GM18519 (cell line): ENCODE measurements around the gene PLIN4.

Experiments
- ATAC-seq: cut with Tn5 transposase; IDR thresholded peaks from one replicate; pipeline ENCODE4 v1.9.1; 2021; ENCODE audit warnings: mild to moderate bottlenecking, moderate library complexity; ENCODE audit not compliant: unreplicated experiment, low FRiP score

PLIN4 gene

DNA sequence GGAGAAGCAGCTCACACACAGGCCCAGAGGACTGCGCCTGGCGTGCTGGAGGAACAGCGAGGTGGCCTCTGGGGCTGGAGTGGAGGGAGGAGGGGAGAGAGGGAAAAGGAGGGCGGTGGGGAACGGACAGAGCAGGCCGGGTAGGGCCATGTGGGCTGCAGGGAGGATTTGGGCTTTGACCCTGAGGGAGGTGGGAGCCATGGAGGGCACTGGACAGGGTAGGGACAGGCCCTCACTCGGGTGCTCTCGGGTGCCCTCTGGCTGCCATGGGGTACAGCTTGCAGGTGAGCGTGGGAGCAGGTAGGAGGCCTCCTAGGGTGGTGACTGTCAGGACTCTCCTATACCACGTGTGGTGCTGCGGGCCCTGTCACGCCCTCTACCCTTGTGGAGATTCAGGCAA lies 22.8 kb downstream of the PLIN4 start:
- no peak for ATAC-seq

DNA sequence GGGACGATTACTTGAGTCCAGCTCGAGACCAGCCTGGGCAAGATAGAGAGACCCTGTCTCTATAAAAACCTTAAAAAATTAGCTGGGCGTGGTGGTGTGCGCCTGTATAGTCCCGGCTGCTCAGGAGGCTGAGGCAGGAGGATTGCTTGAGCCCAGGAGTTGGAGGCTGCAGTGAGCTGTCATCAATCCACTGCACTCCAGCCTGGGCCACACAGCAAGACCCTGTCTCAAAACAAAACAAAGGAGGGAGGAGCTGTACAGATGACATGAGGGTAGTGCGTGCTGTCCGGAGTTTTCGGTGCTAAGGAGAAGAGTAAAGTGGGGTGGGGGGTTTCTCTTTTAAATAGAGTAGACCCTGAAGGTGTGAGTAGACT lies 23.6 kb downstream of the PLIN4 start:
- no peak for ATAC-seq

DNA sequence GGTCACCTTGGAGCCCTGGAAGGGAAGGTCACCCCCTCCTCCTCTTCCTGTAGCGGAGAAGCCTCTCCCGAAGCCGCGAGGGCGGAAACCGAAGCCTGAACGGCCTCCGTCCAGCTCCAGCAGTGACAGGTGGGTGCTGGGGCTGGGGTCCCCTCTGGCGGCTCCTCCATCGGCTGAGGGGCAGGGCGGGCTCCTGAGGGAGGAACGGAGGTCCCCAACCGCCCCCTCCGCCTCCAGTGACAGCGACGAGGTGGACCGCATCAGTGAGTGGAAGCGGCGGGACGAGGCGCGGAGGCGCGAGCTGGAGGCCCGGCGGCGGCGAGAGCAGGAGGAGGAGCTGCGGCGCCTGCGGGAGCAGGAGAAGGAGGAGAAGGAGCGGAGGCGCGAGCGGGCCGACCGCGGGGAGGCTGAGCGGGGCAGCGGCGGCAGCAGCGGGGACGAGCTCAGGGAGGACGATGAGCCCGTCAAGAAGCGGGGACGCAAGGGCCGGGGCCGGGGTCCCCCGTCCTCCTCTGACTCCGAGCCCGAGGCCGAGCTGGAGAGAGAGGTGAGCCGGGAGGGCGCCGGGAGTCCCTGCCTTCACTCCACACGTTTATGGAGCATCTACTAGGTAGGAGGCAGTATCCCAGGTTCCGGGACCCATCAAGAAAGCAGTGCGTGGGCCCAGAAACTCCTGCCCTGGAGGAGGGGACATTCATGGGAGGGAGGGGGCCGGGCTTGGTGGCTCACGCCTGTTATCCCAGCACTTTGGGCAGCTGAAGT lies 24.2 kb downstream of the PLIN4 start:
- ATAC-seq, result no peak

DNA sequence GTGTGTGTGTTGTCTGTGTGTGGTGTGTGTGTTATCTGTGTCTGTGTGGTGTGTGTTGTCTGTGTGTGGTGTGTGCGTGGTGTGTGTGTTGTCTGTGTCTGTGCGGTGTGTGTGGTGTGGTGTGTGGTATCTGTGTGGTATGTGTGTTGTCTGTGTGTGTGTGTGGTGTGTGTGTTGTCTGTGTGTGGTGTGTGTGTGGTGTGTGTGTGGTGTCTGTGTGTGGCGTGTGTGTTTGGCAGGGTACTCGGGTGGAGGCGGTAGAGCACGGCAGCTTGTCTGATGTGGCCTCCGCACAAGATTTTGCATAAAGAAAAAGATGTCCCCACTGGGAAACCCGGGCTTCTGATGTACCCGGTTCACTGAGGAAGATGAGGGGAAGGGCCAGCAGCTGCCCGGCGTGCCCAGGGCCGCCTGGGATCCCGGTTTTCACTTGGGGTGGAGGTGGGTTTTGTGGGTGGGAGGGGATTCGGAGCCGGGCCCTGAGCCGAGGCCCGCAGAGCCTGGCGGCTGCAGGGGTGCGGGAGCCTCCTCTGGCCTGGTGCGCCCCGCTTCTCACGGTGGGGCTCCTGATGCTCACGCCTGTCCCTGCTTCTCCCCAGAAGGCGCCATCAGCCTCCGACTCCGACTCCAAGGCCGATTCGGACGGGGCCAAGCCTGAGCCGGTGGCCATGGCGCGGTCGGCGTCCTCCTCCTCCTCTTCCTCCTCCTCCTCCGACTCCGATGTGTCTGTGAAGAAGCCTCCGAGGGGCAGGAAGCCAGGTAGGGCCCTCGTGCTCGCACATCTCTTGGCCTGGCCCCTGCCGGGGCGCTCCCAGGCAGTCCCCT lies 25.0 kb downstream of the PLIN4 start:
- ATAC-seq, result no peak

DNA sequence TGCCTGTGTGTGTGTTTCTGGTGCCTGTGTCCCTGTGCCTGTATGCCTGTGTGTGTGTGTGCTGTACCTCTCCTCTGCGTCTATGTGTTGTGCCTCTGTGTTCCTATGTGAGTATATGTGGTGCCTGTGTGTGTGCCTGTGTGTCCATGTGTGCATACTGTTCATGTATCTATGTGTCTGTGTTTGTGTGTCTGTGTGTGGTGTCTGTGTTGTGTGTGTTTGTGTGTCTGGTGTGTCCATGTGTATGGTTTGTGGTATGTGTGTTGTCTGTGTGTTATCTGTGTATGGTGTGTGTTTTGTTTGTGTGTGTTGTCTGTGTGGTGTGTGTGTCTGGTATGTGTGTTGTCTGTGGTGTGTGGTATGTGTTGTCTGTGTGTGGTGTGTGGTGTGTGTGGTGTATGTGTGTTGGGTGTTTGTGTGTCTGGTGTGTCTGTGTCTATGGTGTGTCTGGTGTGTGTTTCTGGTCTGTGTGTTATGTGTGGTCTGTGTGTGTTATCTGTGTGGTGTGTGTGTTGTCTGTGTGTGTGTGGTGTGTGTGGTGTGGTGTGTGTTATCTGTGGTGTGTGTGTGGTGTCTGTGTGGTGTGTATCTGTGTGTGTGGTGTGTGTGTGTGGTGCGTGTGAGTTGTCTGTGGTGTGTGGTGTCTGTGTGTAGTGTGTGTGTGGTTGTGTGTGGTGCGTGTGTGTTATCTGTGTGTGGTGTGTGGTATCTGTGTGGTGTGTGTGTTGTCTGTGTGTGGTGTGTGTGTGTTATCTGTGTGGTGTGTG lies 25.8 kb downstream of the PLIN4 start:
- no peak for ATAC-seq

DNA sequence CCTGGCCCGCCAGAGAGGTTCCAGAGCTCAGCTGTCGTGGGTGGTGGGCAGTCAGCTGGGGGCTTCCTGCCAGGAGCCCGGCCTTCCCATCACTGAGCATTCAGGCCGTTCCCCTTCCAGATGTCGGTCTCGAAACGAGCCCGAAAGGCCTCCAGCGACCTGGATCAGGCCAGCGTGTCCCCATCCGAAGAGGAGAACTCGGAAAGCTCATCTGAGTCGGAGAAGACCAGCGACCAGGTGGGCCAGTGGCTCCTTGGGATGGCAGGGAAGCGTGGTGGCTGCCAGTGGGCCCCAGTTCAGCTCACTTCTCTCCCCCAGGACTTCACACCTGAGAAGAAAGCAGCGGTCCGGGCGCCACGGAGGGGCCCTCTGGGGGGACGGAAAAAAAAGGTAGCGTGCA lies 26.8 kb downstream of the PLIN4 start:
- ATAC-seq, result no peak

DNA sequence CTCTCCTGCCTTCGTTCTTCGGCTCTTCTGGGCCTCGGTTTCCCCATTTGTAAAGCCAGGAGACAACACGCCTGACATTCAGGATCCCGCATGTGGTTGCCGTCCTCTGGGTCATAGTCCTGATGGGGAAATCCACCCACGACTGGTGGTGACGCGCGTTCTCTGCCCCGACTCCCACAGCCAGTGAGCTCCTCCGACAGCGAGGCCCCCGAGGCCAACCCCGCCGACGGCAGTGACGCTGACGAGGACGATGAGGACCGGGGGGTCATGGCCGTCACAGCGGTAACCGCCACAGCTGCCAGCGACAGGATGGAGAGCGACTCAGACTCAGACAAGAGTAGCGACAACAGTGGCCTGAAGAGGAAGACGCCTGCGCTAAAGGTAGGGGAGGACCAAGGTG lies 29.8 kb downstream of the PLIN4 start:
- ATAC-seq, result no peak

DNA sequence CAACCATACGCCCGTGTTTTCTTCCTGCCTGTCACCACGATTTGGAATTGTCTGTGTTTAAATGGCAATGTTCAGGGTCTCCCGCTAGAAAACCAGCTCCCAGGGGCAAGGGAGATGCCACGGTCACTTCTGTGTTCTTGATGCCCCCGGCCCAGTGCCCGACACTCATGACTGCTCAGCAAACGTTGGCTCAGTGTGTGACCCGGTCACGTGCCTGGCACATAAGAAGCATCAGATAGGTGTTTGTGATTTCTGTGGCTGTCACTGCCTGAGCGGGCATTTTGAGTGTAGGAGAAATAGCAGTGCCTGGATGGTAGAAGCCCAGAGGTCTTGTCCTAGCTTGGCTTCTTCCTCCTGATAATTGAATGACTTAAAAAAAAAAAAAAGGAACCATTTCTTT lies 30.7 kb downstream of the PLIN4 start:
- no peak for ATAC-seq

DNA sequence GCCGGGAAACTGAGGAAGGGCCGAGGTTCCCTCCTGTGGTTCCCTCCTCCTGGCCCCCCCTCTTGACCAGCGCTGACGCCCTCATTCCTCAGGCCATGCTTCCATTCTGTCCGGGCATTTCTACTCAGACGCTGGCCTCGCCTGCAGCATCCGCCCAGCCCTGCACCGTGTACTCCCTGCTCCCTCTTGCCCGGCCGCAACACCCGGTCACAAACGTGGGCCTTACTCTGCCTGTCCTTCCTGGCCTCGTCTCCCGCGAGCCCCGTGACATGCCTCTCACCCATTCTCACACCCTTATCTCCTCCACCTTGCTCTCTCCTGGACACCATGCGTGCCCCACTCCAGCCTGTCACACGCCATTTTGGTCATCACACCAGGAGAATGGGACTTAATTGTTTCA lies 34.9 kb downstream of the PLIN4 start:
- no peak for ATAC-seq

DNA sequence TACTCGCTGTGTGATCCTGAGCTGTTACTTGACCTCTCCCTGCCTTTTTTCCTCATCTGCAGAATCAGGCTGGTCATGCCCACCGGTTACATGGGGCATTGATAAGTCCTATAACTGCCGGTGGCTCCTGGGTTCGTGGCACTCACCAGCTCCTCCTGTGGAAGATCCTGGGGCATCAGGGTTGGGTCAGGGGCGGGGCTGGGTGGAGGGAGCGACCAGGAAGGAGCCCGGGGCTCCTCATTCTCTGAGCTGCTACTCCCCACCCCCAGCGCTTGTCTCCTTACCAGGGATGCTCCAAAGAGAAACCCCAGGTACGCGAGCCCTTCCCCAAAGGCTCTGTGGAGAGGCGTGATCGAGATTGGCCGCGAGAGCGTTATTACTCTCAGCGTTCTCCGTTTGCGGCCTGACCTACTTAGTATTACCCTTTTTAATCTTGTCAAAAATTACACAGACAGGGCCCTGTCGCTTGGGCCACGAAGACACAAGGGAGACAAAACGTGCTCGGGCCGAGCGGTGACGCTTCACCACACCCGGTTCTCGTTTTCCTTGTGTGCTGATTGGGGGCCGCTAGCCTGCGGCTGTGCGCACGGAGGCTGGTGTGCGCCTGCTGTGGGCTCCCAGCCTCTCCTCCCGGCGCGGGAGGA lies 35.4 kb downstream of the PLIN4 start:
- ATAC-seq, result no peak

DNA sequence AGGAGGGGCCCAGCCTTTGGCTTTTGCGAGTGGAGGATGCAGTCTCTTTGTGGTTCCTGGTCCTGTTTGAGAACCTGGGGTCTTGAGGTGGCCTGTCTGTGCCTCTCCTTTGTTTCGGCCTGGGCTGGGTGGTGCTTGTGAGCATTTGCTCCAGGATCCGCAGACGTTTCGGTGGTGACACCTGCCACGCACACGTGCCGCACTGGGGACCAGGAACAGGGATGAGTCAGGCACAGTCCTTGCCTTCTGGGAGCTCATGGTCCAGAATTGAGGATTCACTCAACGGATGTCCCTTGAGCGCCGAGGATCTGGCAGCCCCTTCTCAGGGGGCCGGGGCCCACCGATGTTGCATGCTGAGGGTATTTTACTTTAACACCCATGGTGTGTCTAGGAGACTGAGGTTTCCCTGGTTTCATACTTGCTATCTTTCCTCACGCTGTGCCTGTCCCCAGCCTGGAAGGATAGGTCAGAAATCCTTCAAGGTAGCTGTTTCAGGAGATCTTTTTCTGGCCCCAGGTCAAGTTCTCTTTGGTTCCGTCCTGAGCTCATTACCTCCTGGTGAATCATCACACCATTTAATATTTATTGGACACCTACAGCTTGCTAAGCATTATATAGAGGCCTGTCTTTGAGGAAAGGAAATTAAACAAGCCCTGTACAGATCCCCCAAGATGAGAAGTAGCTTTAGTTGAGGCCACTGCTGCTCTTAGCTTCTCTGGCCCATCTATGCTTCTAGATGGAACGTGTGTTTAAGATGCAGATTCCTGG lies 41.1 kb downstream of the PLIN4 start:
- ATAC-seq, result no peak

DNA sequence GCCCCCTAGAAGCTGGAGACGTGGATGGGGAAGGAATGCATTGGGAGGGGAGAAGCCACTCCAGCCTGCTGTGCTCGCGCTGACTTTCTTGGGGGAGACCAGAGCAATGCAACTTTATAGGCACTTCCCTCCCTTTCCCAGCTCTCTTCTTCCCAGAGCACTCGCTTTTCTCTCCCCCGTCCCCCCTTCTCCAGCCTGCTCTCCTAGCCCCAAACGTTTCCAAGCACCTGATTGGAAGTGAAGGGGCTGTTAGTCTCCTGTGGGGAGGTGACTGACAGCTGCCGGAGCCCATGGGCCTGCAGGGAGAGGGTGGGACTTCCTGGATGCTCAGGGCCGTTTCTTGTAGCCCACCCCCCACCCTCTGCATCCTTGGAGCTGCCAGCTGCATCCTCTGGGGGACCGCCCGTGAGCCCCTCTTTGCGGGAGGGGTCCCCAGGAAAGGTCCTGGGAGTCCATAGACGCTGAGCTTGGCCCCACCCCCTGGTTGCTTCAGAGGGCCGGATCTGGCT lies 43.7 kb downstream of the PLIN4 start:
- no peak for ATAC-seq

DNA sequence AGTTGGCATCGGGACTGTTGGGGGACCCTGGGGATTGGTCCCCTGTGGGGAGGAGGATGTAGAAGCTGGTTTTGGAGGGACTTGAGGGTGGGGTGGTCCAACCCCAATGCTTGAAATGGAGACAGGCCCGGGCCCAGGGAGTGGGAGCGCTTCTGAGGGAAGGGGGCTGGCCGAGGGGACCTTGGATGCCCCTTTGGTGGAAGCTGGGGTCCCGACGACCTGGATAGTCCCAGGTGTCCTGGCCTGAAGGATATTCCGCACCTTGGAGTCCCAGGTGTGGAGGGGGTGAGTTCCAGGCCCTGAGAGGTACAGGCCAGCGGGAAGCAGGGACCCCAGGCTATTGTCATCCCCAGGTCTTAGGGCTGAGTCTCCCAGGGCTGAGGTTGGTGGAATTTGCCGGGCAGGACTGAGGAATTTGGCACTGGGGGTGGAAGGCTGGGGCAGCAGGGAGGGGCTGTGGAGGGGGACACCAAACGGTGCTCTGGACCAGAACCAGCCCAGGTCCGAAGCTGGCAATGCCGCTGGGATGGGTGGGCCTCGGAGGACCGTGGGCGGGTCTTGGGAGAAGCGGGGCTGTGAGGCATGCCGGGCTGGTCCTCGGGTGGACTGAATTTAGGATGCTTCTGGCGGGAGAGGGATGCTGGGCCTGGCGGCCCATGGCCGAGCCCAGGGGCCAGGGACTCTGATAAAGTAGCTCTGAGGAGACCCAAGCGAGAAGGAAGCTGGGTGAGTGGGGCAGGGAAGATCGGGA lies 44.3 kb downstream of the PLIN4 start:
- ATAC-seq, result no peak

DNA sequence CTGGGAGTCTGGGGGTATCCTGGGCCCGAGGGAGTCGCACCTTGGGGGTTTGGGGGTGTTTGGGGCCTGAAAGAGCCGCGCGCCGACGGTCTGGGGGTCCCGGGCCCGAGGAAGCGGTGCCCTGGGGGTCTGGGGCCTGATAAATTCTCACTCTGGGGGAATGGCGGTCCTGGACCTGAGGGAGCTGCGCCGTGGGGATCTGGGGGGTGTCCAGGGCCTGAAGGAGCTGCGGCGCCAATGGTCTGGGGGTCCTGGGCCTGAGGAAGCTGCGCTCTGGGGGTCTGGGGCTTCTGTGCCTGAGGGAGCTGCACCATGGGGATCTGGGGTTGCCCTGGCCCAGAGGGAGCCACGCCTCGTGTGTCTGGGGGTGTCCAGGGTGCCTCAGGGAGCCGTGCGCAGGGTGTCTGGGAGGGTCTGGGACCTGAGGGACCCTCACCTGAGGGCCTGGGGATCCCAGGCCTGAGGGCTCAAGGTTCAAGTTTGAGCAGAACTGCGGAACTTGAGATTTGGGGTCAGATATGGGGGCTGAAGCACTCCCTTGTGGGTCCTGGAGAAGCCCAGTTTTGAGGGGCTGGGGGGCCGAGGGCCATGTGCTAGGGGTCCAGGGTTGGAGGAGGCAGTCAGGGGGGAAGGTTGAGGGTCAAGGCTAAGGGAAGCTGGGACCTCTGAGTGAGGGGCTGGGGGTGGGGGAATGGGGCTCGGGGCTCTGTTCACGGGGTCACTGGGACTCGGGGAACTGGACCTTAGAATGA lies 45.1 kb downstream of the PLIN4 start:
- ATAC-seq, result no peak

DNA sequence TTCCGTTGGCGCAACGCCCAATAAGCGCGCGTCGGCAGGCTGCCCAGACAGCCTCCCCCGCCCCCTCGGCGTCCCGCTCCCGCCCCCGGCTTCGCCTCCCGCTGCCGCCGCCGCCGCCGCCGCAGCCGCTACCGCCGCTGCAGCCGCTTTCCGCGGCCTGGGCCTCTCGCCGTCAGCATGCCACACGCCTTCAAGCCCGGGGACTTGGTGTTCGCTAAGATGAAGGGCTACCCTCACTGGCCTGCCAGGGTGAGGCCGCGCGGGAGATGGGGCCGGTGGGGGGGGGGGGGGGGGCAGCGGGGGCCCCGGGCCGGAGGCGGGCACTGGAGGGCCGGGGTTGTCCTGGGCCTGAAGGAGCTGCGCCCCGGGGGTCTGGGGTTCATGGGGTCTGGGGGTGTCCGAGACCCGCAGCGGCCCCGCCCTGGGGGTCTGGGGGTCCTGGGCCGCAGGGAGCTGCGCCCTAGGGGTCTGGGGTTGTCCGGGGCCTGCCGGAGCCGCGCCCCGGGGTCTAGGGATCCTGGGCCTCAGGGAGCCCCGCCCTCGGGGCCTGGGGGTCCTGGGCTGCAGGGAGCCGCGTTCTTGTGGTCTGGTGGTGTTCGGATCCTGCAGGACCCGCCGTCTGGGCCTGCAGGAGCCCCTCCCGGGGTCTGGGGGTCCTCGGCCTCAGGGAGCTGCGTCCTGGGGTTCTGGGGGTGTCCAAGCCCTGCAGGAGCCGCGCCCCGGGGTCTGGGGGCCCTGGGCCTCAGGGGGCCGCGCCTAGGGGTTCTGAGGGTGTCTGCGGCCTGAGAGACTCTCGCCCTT lies 45.9 kb downstream of the PLIN4 start, which contains the start of gene HDGFL2:
Gene HDGFL2 (plus strand): TSS at position 124 of the 801 bp plus-strand sequence. CDS start 54 bp downstream, at position 178.
- ATAC-seq, result no peak

DNA sequence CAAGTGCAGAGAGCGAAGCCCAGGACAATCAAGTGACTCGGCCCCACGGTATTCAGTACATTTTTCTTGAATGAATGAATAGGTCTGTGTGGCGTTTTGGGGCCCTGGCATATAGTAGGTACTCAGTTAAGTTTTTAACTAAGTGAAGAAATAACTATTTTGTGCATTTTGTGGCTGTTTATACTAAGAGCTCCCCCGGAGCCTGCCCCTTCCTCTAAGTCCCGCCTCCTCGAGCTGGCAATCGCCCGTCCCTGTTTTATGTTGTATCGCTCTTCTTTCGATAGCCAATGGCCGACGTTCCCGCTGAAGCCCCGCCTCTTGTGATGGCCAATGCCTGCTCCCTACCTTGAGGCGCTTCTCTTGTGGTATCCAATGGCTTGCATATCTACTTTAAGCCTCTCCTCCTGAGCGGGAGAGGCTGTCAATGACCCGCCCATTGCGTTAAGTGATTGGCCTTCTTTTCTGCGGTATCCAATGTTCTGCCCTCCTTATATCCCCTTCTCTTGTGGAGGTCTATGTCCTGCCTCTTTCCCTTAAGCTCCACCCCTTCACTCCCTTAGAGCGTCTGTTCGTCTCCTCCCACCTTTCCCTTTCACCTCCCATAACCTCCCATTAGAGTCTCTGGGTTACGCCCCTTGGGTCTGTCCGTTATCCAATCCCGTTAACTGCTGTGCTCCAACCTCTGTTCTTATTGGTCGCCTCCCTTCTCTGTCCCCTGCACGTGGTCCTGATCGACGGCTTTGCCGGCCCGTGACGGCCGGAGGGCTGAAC lies 46.7 kb downstream of the PLIN4 start:
- ATAC-seq, result peak; percentile 75

DNA sequence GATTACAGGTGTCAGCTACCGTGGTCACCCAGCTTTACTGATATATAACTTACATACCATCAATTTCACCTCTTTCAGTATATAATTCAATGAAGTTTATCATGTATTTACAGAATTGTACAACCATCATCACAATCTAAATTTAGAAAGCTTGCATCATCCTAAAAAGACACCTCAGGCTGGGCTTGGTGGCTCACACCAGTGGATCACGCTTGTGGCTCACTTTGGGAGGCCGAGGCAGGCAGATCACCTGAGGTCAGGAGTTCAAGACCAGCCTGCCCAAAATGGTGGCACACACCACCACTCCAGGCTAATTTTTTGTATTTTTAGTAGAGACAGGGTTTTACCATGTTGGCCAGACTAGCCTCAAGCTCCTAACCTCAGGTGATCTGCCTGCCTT lies 50.5 kb downstream of the PLIN4 start:
- no peak for ATAC-seq
